WERI-Rb-1 (cell line): ENCODE measurements around the gene USP6NL.
"Not testable (repeated sequence)": the region's sequence is repeated elsewhere in the genome, so short reads cannot be mapped to it uniquely, and the experiment has no call there.

Experiments used
- DNase-seq: peaks from one replicate; pipeline ENCODE4 v3.0.0-alpha.2; 2020
- H3K27ac ChIP-seq: fragments of 250-450 bp; sonication (Bioruptor Pico); 2 replicates; pipeline ENCODE4 v1.5.1; 2020; ENCODE audit warnings: mild to moderate bottlenecking, moderate library complexity
- H3K27me3 ChIP-seq: fragments of 250-450 bp; sonication (Bioruptor Pico); 2 replicates; pipeline ENCODE4 v1.5.1; 2021; ENCODE audit warnings: mild to moderate bottlenecking, low read depth, moderate library complexity; ENCODE audit not compliant: insufficient read depth, severe bottlenecking
- H3K36me3 ChIP-seq: fragments of 250-450 bp; sonication (Bioruptor Pico); 2 replicates; pipeline ENCODE4 v1.5.1; 2020; ENCODE audit warnings: mild to moderate bottlenecking, moderate library complexity
- H3K4me3 ChIP-seq: 2 replicates; pipeline ENCODE4 v1.5.1; 2011; ENCODE audit warnings: low read depth, mild to moderate bottlenecking, control low read depth, low read length
- H3K9me3 ChIP-seq: fragments of 250-450 bp; sonication (Bioruptor Pico); 2 replicates; pipeline ENCODE4 v1.5.1; 2021; ENCODE audit warnings: mild to moderate bottlenecking, moderate library complexity; ENCODE audit not compliant: severe bottlenecking
- TF ChIP-seq, protein P1 (sequence below): IDR thresholded peaks from 2 replicates; pipeline ENCODE4 v1.5.1; 2011; ENCODE audit warnings: low read depth, mild to moderate bottlenecking, control low read depth, inconsistent platforms, low read length

The USP6NL gene

DNA sequence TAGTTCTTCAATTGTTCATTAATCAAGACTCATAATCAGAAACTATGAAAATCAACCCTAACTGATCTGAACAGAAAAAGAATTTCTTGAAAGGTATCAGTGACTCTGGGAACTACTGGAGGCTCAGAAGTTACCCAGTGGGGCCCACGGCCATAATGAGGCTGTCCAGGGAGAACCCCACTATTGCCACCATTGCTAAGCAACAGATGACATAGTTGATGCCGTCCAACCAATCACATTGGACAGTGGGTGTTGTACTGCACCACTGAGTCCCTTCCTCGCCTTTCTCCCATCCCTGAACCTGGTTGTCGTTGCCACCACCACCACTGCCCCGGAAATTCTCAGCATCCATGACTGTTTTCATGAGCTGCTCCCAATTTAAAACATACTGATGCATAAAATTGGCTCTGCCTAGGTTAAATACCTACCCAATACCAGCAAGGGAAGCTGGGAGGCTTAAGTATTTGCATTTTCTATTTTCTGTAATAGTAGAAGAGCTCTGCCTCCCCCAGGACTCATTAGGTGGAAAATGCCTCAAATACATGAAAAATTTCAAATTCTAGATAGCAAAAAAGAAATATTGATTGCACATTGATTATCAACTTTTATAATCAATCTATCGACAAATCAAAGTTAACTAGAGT is 26.7 kb upstream of the USP6NL start:
- H3K27me3 ChIP-seq: no peaks in the 10 kb centered on the region
- no peak overlapping the region for H3K4me3 ChIP-seq
- H3K27ac ChIP-seq: no peak overlapping the region
- DNase-seq: no peak
- TF ChIP-seq, protein P1, sequence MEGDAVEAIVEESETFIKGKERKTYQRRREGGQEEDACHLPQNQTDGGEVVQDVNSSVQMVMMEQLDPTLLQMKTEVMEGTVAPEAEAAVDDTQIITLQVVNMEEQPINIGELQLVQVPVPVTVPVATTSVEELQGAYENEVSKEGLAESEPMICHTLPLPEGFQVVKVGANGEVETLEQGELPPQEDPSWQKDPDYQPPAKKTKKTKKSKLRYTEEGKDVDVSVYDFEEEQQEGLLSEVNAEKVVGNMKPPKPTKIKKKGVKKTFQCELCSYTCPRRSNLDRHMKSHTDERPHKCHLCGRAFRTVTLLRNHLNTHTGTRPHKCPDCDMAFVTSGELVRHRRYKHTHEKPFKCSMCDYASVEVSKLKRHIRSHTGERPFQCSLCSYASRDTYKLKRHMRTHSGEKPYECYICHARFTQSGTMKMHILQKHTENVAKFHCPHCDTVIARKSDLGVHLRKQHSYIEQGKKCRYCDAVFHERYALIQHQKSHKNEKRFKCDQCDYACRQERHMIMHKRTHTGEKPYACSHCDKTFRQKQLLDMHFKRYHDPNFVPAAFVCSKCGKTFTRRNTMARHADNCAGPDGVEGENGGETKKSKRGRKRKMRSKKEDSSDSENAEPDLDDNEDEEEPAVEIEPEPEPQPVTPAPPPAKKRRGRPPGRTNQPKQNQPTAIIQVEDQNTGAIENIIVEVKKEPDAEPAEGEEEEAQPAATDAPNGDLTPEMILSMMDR: no peak
- H3K9me3 ChIP-seq: no peaks in the 10 kb centered on the region
- H3K36me3 ChIP-seq: no peaks in the 10 kb centered on the region

DNA sequence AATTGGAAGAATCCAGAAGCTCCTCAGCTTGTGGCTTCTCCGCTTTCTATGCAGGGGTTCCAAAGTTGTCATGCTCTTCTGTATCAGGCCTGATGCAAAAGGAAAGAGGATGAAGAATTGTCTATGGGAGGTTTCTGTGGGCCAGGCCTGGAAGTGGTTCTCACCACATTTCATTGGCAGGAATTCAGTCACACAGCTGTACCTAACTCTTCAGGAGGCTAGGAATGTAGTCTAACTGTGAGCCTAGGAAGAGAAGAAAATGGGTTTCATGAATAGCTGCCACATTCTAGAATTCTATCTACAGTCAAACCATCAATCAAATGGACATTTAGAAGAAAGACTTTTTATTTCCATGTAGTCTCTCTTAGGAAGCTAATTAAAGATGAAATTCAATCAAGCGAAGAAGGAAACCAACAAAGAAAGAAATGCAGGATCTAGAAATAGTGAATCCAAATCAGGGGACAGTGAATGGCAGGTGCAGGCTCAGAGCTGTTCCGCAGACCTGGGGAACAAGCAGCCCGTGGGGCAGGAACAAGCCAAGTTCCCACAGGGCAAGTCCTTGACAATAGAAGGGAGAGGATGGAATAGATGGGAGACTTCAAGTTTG is 25.4 kb upstream of the USP6NL start:
- H3K27ac ChIP-seq: no peak overlapping the region
- no peaks in the 10 kb centered on the region for H3K27me3 ChIP-seq
- TF ChIP-seq, protein P1: no peak
- H3K9me3 ChIP-seq: no peaks in the 10 kb centered on the region
- no peak for DNase-seq
- no peaks in the 10 kb centered on the region for H3K36me3 ChIP-seq
- no peak overlapping the region for H3K4me3 ChIP-seq

DNA sequence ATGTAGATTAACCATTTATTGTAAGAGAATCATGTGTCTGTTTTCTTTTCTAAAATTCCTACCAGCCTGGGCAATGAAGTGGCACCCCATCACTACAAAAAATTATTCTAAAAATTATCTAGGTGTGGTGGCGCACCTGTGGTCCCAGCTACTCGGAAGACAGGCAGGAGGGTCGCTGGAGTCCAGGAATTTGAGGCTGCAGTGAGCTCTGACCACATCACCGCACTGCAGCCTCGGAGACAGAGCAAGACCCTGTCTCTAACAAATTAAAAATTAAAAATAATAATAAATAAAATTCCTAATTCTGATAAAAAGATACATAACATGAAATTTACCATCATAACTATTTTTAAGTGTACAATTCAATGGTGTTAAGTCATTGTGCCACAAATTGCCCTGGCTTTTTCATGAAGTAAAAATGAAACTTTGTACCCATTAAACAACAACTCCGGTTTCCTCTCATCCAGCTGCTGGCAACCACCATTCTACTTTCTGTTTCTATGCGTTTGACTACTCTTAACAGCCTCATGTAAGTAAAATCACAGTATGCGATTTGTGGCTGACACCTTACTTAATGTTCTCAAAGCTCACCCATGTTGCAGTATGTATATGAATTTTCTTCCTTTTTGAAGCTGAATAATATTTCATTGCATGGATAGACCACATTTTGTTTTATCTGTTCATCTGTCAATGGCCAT is 20.6 kb upstream of the USP6NL start:
- Histone ChIP-seq H3K27me3 (no peaks in the 10 kb centered on the region), H3K9me3 (no peaks in the 10 kb centered on the region), H3K36me3 (no peaks in the 10 kb centered on the region), H3K27ac (no peak overlapping the region), H3K4me3 (no peak overlapping the region)
- DNase-seq: no peak
- TF ChIP-seq, protein P1: no peak

DNA sequence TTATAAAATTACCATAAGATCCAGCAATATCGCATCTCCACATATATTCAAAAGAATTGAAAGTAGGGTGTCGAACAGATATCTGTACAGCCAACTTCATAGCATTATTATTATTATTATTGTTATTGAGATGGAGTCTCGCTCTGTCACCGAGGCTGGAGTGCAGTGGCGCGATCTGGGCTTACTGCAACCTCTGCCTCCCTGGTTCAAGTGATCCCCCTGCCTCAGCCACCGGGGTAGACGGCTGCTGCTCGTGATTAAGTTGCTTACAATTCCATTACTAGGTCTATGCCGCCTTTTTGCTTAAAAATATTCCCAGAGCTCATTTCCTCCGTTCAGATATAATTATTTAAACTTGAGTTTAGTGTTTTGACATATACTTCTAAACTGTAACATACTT is 19.8 kb upstream of the USP6NL start:
- Histone ChIP-seq H3K4me3 (no peak overlapping the region), H3K27me3 (no peaks in the 10 kb centered on the region), H3K9me3 (no peaks in the 10 kb centered on the region), H3K36me3 (no peaks in the 10 kb centered on the region), H3K27ac (no peak overlapping the region)
- DNase-seq: no peak
- TF ChIP-seq, protein P1: no peak

DNA sequence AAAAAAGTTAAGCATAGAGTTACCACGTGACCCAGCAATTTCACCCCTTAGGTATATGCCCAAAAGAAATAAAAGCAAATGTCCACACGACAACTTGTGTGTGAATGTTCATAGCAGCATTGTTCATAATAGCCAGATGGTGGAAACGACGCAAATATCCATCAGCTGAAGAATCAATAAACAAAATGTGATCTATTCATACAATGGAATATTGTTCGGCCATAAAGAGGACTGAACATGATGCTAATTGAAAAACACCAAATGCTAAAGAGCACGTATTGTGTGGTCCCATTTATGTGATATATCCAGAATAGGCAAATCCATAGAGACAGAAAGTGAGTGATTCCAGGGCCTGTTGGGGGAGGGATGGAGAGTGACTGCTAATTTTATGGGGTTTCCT is 18.3 kb upstream of the USP6NL start:
- Histone ChIP-seq H3K27me3 (no peaks in the 10 kb centered on the region), H3K27ac (no peak overlapping the region), H3K36me3 (no peaks in the 10 kb centered on the region), H3K9me3 (no peaks in the 10 kb centered on the region), H3K4me3 (no peak overlapping the region)
- TF ChIP-seq, protein P1: no peak
- DNase-seq: no peak

DNA sequence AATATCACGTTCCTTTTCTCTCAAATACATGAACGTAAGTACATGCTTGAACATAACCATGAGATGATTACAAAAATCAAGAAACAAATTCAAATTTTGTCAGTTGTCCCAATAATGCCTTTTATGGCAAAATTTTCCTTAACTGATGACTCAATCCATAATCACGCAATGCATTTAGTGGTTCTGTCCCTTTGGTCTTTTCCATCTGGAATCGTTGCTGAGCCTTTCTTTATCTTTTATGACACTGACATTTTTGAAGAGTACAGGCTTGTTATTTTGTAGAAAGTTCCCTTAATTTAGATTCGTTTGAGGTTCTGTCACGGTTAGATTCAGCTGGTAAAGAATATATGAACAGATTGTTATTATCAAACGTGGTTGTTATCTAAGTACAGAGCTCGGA is 16.5 kb upstream of the USP6NL start:
- not testable (repeated sequence) for H3K36me3 ChIP-seq, H3K9me3 ChIP-seq, H3K27me3 ChIP-seq, DNase-seq, H3K4me3 ChIP-seq, H3K27ac ChIP-seq
